Hepatocyte (in vitro differentiated cells): ENCODE data around the gene ISM1.

Experiments
- EZH2 ChIP-seq: fragments of 200-600 bp; sonication (generic); IDR thresholded peaks from 2 replicates; pipeline ENCODE4 v1.6.1; 2016; ENCODE audit warnings: antibody characterized with exemption, mild to moderate bottlenecking, borderline replicate concordance
- EZH2phosphoT487 ChIP-seq: fragments of 200-600 bp; sonication (generic); IDR thresholded peaks from one replicate; pipeline ENCODE4 v1.6.1; 2018; ENCODE audit warnings: antibody characterized with exemption, mild to moderate bottlenecking, low read depth, moderate library complexity; ENCODE audit not compliant: unreplicated experiment, severe bottlenecking
- TF ChIP-seq, protein P1 (sequence below): fragments of 200-600 bp; sonication (generic); IDR thresholded peaks from 2 replicates; pipeline ENCODE4 v1.5.1; 2016; ENCODE audit warnings: antibody characterized with exemption, mild to moderate bottlenecking; ENCODE audit not compliant: poor library complexity

DNA sequence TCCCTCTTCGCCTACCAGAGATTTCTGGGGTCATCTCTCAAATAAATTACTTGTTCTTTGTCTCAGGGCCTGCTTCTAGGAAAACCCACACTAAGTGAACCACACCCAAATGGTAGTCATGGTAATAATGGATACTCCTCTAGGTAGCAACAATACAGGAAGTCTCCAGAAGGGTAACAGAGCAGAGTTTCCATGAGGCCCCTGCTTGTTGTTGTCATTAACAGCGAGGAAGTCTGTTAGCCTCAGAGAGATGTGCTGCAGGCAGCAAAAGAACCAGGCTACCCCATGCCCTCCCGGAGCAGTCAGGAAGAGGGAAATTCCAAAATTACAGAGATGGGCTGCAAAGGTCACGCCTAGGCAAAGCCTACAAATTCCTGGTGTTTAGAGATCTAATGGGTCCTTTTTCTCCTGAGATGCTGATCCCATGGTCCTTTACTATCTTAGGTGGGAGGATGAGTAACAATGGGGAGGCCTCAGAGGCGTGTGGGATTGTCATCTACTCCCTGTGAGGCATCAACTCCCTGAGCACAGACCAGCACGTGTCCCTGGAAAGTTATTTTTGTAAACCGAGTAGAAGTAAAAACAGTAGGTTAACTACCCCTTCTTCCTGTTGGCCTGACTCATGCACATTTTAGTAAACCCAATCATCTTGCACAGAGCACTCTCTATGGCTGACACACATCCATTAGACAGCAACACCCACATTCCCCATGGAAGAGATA, 10.1 kb downstream of the ISM1 start:
- TF ChIP-seq, protein P1, sequence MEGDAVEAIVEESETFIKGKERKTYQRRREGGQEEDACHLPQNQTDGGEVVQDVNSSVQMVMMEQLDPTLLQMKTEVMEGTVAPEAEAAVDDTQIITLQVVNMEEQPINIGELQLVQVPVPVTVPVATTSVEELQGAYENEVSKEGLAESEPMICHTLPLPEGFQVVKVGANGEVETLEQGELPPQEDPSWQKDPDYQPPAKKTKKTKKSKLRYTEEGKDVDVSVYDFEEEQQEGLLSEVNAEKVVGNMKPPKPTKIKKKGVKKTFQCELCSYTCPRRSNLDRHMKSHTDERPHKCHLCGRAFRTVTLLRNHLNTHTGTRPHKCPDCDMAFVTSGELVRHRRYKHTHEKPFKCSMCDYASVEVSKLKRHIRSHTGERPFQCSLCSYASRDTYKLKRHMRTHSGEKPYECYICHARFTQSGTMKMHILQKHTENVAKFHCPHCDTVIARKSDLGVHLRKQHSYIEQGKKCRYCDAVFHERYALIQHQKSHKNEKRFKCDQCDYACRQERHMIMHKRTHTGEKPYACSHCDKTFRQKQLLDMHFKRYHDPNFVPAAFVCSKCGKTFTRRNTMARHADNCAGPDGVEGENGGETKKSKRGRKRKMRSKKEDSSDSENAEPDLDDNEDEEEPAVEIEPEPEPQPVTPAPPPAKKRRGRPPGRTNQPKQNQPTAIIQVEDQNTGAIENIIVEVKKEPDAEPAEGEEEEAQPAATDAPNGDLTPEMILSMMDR = no peak
- TF ChIP-seq EZH2phosphoT487 = no peak
- TF ChIP-seq EZH2 = no peak
